Measurements from ENCODE around the gene ADGRD1.

Gene ADGRD1

DNA sequence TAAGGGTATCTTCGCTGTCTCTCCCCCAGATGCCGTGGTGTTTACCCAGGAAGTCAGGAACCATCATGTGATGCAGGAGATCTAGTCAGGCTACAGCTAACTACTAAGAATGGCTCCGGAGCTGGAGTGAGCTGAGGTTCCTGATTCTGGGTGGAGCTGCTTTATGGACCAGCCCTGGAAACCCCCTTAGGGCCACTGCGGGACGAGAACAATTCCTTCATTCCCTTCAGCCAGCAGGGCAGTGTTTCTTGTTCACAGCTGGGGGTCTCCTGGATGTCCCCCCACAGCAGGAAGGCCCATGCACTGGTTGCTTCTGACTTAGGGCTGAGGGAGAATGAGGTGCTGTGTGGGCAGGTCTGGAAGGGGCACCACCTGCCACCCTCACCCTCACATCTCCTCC, 199.3 kb downstream of the ADGRD1 start:
- Histone ChIP-seq H3K79me2 (ENCODE audit: control insufficient read depth, low read length) (no peaks in the 10 kb centered on the region), H3K4me1 (ENCODE audit: control insufficient read depth, low read length) (no peaks in the 10 kb centered on the region), H3K4me3 (ENCODE audit: low read length) (no peak overlapping the region), H3K9me2 (replicated peaks; ENCODE audit: control insufficient read depth, low read length) (no peaks in the 10 kb centered on the region), H3K27me3 (ENCODE audit: control insufficient read depth, low read length) (no peaks in the 10 kb centered on the region; the same call in 1 of the 2 replicates), H4K20me1 (ENCODE audit: control insufficient read depth, insufficient read depth, low read depth, low read length) (no peaks in the 10 kb centered on the region), H3F3A (ENCODE audit: control insufficient read depth, insufficient read depth) (no peaks in the 10 kb centered on the region), H3K9me3 (ENCODE audit: control insufficient read depth, insufficient read depth, low read length) (no peaks in the 10 kb centered on the region), H3K36me3 (ENCODE audit: control insufficient read depth, low read length) (no peaks in the 10 kb centered on the region), H3K27ac (ENCODE audit: low read depth, low read length) (no peak overlapping the region), H3K4me2 (ENCODE audit: low read length) (no peak overlapping the region)
- TF ChIP-seq, protein P1, sequence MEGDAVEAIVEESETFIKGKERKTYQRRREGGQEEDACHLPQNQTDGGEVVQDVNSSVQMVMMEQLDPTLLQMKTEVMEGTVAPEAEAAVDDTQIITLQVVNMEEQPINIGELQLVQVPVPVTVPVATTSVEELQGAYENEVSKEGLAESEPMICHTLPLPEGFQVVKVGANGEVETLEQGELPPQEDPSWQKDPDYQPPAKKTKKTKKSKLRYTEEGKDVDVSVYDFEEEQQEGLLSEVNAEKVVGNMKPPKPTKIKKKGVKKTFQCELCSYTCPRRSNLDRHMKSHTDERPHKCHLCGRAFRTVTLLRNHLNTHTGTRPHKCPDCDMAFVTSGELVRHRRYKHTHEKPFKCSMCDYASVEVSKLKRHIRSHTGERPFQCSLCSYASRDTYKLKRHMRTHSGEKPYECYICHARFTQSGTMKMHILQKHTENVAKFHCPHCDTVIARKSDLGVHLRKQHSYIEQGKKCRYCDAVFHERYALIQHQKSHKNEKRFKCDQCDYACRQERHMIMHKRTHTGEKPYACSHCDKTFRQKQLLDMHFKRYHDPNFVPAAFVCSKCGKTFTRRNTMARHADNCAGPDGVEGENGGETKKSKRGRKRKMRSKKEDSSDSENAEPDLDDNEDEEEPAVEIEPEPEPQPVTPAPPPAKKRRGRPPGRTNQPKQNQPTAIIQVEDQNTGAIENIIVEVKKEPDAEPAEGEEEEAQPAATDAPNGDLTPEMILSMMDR (IDR thresholded peaks at IDR 0.05; ENCODE audit: low read depth, low read length, poor library complexity, severe bottlenecking): no peak
- no peak for TF ChIP-seq EZH2phosphoT487 (IDR thresholded peaks at IDR 0.05; ENCODE audit: borderline replicate concordance, low read length)

DNA sequence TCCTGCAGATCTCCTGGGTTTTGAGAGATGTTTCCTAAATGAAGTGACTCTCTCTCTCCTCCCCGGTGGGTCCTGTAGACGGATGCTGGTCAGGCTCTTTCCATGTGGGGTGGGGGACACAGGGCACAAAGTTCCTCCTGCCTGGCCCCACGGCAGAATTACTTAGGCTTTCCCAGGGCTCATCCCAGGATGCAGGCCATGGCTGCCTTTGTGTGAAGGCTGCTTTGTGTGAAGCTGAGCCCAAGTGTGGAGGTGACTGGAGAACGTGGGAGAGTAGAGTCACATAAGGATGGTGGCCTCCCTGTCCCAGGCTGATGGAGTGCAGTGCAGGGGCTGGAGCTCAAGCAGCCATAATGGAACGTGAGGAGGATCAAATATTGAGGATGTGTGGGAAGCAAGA, 200.2 kb downstream of the ADGRD1 start:
- H3K4me1 ChIP-seq (ENCODE audit: control insufficient read depth, low read length): no peaks in the 10 kb centered on the region
- TF ChIP-seq, protein P1 (IDR thresholded peaks at IDR 0.05; ENCODE audit: low read depth, low read length, poor library complexity, severe bottlenecking): no peak
- no peak for TF ChIP-seq EZH2phosphoT487 (IDR thresholded peaks at IDR 0.05; ENCODE audit: borderline replicate concordance, low read length)

DNA sequence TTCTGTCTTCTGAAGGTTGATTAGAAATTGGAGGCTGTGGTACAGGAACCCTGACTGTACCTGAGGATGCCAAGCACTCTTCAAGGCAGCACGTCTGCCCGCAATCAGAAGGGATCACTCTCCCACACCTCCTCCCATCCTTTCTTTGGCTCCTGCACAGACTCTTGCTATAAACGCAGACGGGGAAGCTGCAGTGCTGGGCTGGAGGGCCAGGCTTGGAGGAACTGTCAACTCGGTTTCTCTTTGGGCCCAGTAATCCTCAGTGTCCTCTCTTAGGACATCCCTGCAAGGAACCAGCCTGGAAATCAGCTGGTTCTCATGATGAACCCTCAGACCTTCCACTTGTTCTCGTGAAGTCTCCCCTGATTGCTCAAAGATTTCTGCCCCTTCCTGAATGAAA, 201.4 kb downstream of the ADGRD1 start:
- Histone ChIP-seq H3K27ac (ENCODE audit: low read depth, low read length) (no peak overlapping the region), H3K79me2 (ENCODE audit: control insufficient read depth, low read length) (no peaks in the 10 kb centered on the region)

More for the DNA sequence above, 200.2 kb downstream of the ADGRD1 start:
- H3K27me3 ChIP-seq (ENCODE audit: control insufficient read depth, low read length): no peaks in the 10 kb centered on the region; the same call in 1 of the 2 replicates
- H3K9me3 ChIP-seq (ENCODE audit: control insufficient read depth, insufficient read depth, low read length): no peaks in the 10 kb centered on the region
- no peak overlapping the region for H3K27ac ChIP-seq (ENCODE audit: low read depth, low read length)
- no peaks in the 10 kb centered on the region for H3K9me2 ChIP-seq (replicated peaks; ENCODE audit: control insufficient read depth, low read length)
- H3K79me2 ChIP-seq (ENCODE audit: control insufficient read depth, low read length): no peaks in the 10 kb centered on the region
- H3K4me2 ChIP-seq (ENCODE audit: low read length): no peak overlapping the region
- H3F3A ChIP-seq (ENCODE audit: control insufficient read depth, insufficient read depth): no peaks in the 10 kb centered on the region
- no peaks in the 10 kb centered on the region for H3K36me3 ChIP-seq (ENCODE audit: control insufficient read depth, low read length)
- no peak overlapping the region for H3K4me3 ChIP-seq (ENCODE audit: low read length)
- H4K20me1 ChIP-seq (ENCODE audit: control insufficient read depth, insufficient read depth, low read depth, low read length): no peaks in the 10 kb centered on the region

More for the DNA sequence above, 201.4 kb downstream of the ADGRD1 start:
- no peaks in the 10 kb centered on the region for H3K9me3 ChIP-seq (ENCODE audit: control insufficient read depth, insufficient read depth, low read length)
- no peaks in the 10 kb centered on the region for H3K9me2 ChIP-seq (replicated peaks; ENCODE audit: control insufficient read depth, low read length)
- no peak overlapping the region for H3K4me3 ChIP-seq (ENCODE audit: low read length)
- H3K36me3 ChIP-seq (ENCODE audit: control insufficient read depth, low read length): no peaks in the 10 kb centered on the region
- no peak for TF ChIP-seq EZH2phosphoT487 (IDR thresholded peaks at IDR 0.05; ENCODE audit: borderline replicate concordance, low read length)
- TF ChIP-seq, protein P1 (IDR thresholded peaks at IDR 0.05; ENCODE audit: low read depth, low read length, poor library complexity, severe bottlenecking): no peak
- H3K27me3 ChIP-seq (ENCODE audit: control insufficient read depth, low read length): no peaks in the 10 kb centered on the region; the same call in 1 of the 2 replicates
- no peaks in the 10 kb centered on the region for H3F3A ChIP-seq (ENCODE audit: control insufficient read depth, insufficient read depth)
- no peak overlapping the region for H3K4me2 ChIP-seq (ENCODE audit: low read length)
- no peaks in the 10 kb centered on the region for H4K20me1 ChIP-seq (ENCODE audit: control insufficient read depth, insufficient read depth, low read depth, low read length)
- no peaks in the 10 kb centered on the region for H3K4me1 ChIP-seq (ENCODE audit: control insufficient read depth, low read length)
